ENCODE measurements around the gene FOXP1.

FOXP1 gene

GRCh38 chr3:71146673-71147072 is 436.9 kb downstream of the FOXP1 start:
- Histone ChIP-seq H3K27me3 (ENCODE audit: insufficient read depth, poor library complexity, severe bottlenecking) (no peaks in the 10 kb centered on the region), H3K9me3 (ENCODE audit: severe bottlenecking) (no peaks in the 10 kb centered on the region), H3K4me3 (ENCODE audit: severe bottlenecking) (no peak overlapping the region), H3K4me1 (ENCODE audit: insufficient read depth, poor library complexity, severe bottlenecking) (peaks cover 5% of the 10 kb centered on the region), H3K36me3 (ENCODE audit: low read depth) (no peaks in the 10 kb centered on the region), H3K27ac (ENCODE audit: poor library complexity, severe bottlenecking) (no peak overlapping the region)
- TF ChIP-seq CTCF (IDR thresholded peaks at IDR 0.05; ENCODE audit: poor library complexity, severe bottlenecking): no peak
- DNase-seq (ENCODE audit: low spot score): no peak
- no peak for ATAC-seq (ENCODE audit: low read depth)

- Histone ChIP-seq H3K9me3 (ENCODE audit: severe bottlenecking) (no peaks in the 10 kb centered on the region), H3K27ac (ENCODE audit: poor library complexity, severe bottlenecking) (no peak overlapping the region), H3K4me3 (ENCODE audit: severe bottlenecking) (no peak overlapping the region), H3K27me3 (ENCODE audit: insufficient read depth, poor library complexity, severe bottlenecking) (no peaks in the 10 kb centered on the region), H3K4me1 (ENCODE audit: insufficient read depth, poor library complexity, severe bottlenecking) (peaks cover 5% of the 10 kb centered on the region), H3K36me3 (ENCODE audit: low read depth) (no peaks in the 10 kb centered on the region)
- ATAC-seq (ENCODE audit: low read depth) (no peak), DNase-seq (ENCODE audit: low spot score) (no peak)
- no peak for TF ChIP-seq CTCF (IDR thresholded peaks at IDR 0.05; ENCODE audit: poor library complexity, severe bottlenecking)
Measured at GRCh38 chr3:71145954-71146353, 437.6 kb downstream of the FOXP1 start.

- no peaks in the 10 kb centered on the region for H3K27me3 ChIP-seq (ENCODE audit: insufficient read depth, poor library complexity, severe bottlenecking)
- H3K9me3 ChIP-seq (ENCODE audit: severe bottlenecking): no peaks in the 10 kb centered on the region
- no peak overlapping the region for H3K4me3 ChIP-seq (ENCODE audit: severe bottlenecking)
- H3K36me3 ChIP-seq (ENCODE audit: low read depth): no peaks in the 10 kb centered on the region
- peaks cover 2% of the 10 kb centered on the region for H3K4me1 ChIP-seq (ENCODE audit: insufficient read depth, poor library complexity, severe bottlenecking)
- H3K27ac ChIP-seq (ENCODE audit: poor library complexity, severe bottlenecking): no peak overlapping the region
- peak; percentile 23; the same call in 1 of the 3 replicates for ATAC-seq (ENCODE audit: low read depth)
- no peak for DNase-seq (ENCODE audit: low spot score)
- TF ChIP-seq CTCF (IDR thresholded peaks at IDR 0.05; ENCODE audit: poor library complexity, severe bottlenecking): no peak
Measured at GRCh38 chr3:71144525-71145253, 438.8 kb downstream of the FOXP1 start.

GRCh38 chr3:71143493-71143892 is 440.0 kb downstream of the FOXP1 start:
- Histone ChIP-seq H3K9me3 (ENCODE audit: severe bottlenecking) (no peaks in the 10 kb centered on the region), H3K4me1 (ENCODE audit: insufficient read depth, poor library complexity, severe bottlenecking) (no peaks in the 10 kb centered on the region), H3K27ac (ENCODE audit: poor library complexity, severe bottlenecking) (no peak overlapping the region), H3K27me3 (ENCODE audit: insufficient read depth, poor library complexity, severe bottlenecking) (no peaks in the 10 kb centered on the region), H3K4me3 (ENCODE audit: severe bottlenecking) (no peak overlapping the region), H3K36me3 (ENCODE audit: low read depth) (no peaks in the 10 kb centered on the region)
- TF ChIP-seq CTCF (IDR thresholded peaks at IDR 0.05; ENCODE audit: poor library complexity, severe bottlenecking): no peak
- DNase-seq (ENCODE audit: low spot score): no peak
- ATAC-seq (ENCODE audit: low read depth): no peak

- H3K27ac ChIP-seq (ENCODE audit: poor library complexity, severe bottlenecking): no peak overlapping the region
Measured at GRCh38 chr3:71142441-71143161, 440.9 kb downstream of the FOXP1 start.

More at GRCh38 chr3:71142441-71143161, 440.9 kb downstream of the FOXP1 start:
- TF ChIP-seq CTCF (IDR thresholded peaks at IDR 0.05; ENCODE audit: poor library complexity, severe bottlenecking): no peak
- H3K36me3 ChIP-seq (ENCODE audit: low read depth): no peaks in the 10 kb centered on the region
- DNase-seq (ENCODE audit: low spot score) (no peak), ATAC-seq (ENCODE audit: low read depth) (no peak)
- no peaks in the 10 kb centered on the region for H3K4me1 ChIP-seq (ENCODE audit: insufficient read depth, poor library complexity, severe bottlenecking)
- no peaks in the 10 kb centered on the region for H3K9me3 ChIP-seq (ENCODE audit: severe bottlenecking)
- H3K4me3 ChIP-seq (ENCODE audit: severe bottlenecking): no peak overlapping the region
- H3K27me3 ChIP-seq (ENCODE audit: insufficient read depth, poor library complexity, severe bottlenecking): no peaks in the 10 kb centered on the region
